Thyroid gland (tissue), 4 donors: Measurements from ENCODE around the gene OR1J1.

Experiments
- POLR2A ChIP-seq, 2 donors: fragments of 450-650 bp; IDR thresholded peaks; one replicate each; pipeline ENCODE4 v1.6.1; 2017; ENCODE audit warnings: antibody characterized with exemption in 2 of 2, mild to moderate bottlenecking in 2 of 2, moderate library complexity in 1 of 2
- TF ChIP-seq, protein P1 (sequence below), 6 experiments: fragments of 200-600 bp in 3 of 6; fragments of 450-650 bp in 3 of 6; sonication (generic) in 3 of 6; IDR thresholded peaks; one replicate each; pipeline ENCODE4 v1.5.1; 2016 to 2019; ENCODE audit warnings: antibody characterized with exemption in 6 of 6, mild to moderate bottlenecking in 2 of 6, inconsistent platforms in 1 of 6, moderate library complexity in 1 of 6

DNA sequence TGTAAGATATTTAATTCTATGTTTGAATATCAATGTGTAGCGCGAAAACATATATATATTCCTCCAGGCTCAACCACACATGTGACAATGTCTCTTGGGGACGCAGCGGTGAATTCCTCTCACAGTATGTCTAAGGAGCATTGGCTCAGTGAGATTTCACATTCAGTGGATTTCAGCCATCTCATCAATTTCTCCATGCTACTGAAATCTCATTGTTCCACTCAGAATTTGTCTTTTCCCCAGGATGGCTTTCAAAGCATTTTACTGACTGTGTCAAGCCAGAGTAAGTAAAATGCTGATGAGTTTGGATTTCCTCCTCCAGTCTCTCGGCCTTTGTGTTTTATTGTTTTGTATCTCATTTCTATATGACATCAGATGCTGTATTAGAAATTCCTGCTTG, 1.3 kb upstream of the OR1J1 start:
- no peak for TF ChIP-seq POLR2A (IDR thresholded peaks at IDR 0.05)
- TF ChIP-seq, protein P1, sequence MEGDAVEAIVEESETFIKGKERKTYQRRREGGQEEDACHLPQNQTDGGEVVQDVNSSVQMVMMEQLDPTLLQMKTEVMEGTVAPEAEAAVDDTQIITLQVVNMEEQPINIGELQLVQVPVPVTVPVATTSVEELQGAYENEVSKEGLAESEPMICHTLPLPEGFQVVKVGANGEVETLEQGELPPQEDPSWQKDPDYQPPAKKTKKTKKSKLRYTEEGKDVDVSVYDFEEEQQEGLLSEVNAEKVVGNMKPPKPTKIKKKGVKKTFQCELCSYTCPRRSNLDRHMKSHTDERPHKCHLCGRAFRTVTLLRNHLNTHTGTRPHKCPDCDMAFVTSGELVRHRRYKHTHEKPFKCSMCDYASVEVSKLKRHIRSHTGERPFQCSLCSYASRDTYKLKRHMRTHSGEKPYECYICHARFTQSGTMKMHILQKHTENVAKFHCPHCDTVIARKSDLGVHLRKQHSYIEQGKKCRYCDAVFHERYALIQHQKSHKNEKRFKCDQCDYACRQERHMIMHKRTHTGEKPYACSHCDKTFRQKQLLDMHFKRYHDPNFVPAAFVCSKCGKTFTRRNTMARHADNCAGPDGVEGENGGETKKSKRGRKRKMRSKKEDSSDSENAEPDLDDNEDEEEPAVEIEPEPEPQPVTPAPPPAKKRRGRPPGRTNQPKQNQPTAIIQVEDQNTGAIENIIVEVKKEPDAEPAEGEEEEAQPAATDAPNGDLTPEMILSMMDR (IDR thresholded peaks at IDR 0.05) = no peak
